ENCODE measurements around the gene RAD23A. TPM values are rescaled to one million over a fixed set of nuclear protein-coding genes. Genes with fewer than 3 reads are reported as not detected.

The RAD23A gene
- total and polyA plus RNA-seq, 9 of the 15 experiments (the other 6 are each of a cell fraction or from before 2014, with no cell fraction given) = 9.5 to 181 (median 101) TPM

GRCh38 chr19:12945479-12946091, at the start of gene RAD23A (continued):
- 0 out of 2 replicates have a peak, but pooled peaks have one; percentile 43 for TF ChIP-seq ZNF551 (CRISPR knock-in tag; IDR thresholded peaks at IDR 0.05)
- TF ChIP-seq POLR2AphosphoS5 (IDR thresholded peaks at IDR 0.05; ENCODE audit: control insufficient read depth, insufficient read depth, low read depth, low read length) = peak; percentile 91
- TF ChIP-seq ZC3H8 (IDR thresholded peaks at IDR 0.05) = no peak
- no peak for TF ChIP-seq ELK1 (CRISPR knock-in tag; IDR thresholded peaks at IDR 0.05)
- TF ChIP-seq TRIM24 (IDR thresholded peaks at IDR 0.05) = peak; percentile 7 to 39; a peak in 2 of 4 replicates
- no peak for TF ChIP-seq ZKSCAN3 (CRISPR knock-in tag; IDR thresholded peaks at IDR 0.05)
- TF ChIP-seq ZNF583 (CRISPR knock-in tag; IDR thresholded peaks at IDR 0.05) = peak; percentile 85
- TF ChIP-seq CSDE1 (IDR thresholded peaks at IDR 0.05) = peak in 1 of 2 experiments; percentile 82; a peak in 2 of 4 replicates
- peak; percentile 81 for TF ChIP-seq JUNB (CRISPR knock-in tag; conservative IDR thresholded peaks at IDR 0.05)
- no peak; the same call in 1 of the 2 replicates for TF ChIP-seq KAT7 (CRISPR knock-in tag; IDR thresholded peaks at IDR 0.05; ENCODE audit: borderline replicate concordance)
- TF ChIP-seq THAP7 (CRISPR knock-in tag; IDR thresholded peaks at IDR 0.05) = 0 out of 2 replicates have a peak, but pooled peaks have one; percentile 68
- TF ChIP-seq ZNF395 (CRISPR knock-in tag; IDR thresholded peaks at IDR 0.05) = peak; percentile 81
- TF ChIP-seq CEBPG (CRISPR knock-in tag; IDR thresholded peaks at IDR 0.05) = peak; percentile 55; the same call in 1 of the 2 replicates
- no peak for TF ChIP-seq CEBPG (tag; conservative IDR thresholded peaks at IDR 0.05 in 1 of 2, IDR thresholded peaks at IDR 0.05 in 1 of 2)
- no peak for TF ChIP-seq SRSF9 (IDR thresholded peaks at IDR 0.05; ENCODE audit: borderline replicate concordance, low read depth, low read length)
- peak; percentile 86 for TF ChIP-seq ZBTB40 (IDR thresholded peaks at IDR 0.05)
- TF ChIP-seq ZBTB40 (CRISPR knock-in tag; IDR thresholded peaks at IDR 0.05) = no peak

All from K562 (cell line).